ENCODE measurements around the gene ZBP1. TPM values are rescaled to one million over a fixed set of nuclear protein-coding genes. Genes with fewer than 3 reads are reported as not detected.

The ZBP1 gene
- total and polyA plus RNA-seq, 10 of the 15 experiments (the other 5 are each of a cell fraction or from before 2014, with no cell fraction given), result 0.93 to 10.6 (median 4.8) TPM

DNA sequence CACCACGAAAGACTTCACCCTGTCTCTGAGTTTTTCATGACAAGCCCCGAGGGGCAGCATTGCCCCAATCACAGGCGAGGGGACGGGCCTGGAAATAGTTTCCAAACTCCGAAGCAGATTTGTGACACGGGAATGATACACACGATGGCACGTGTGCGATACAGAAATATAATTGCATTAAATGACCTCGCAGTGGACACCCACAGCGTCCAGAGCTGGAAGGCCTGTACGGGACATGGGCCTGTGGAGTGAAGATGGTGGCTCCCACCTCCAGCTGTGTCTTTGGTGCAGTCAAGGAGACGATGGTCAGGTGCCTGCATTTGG, 46.6 kb upstream of the ZBP1 start:
- RAD21 ChIA-PET (ENCODE audit: unreplicated experiment), result no interaction called here
- H3K9ac ChIP-seq (ENCODE audit: control insufficient read depth, insufficient read depth, low read length), result no peak overlapping the region
- in situ Hi-C loops (cut with MboI) (no loop called here), intact Hi-C loops (cut with micrococcal nuclease; ENCODE audit: unreplicated experiment) (no loop called here)
- no peaks in the 10 kb centered on the region for H3K36me3 ChIP-seq (ENCODE audit: control insufficient read depth in 2 of 2, insufficient read depth in 2 of 2, low read length in 1 of 2)
- no TSS peak for BruUV-seq (replicated peaks)
- CTCF ChIA-PET, result no interaction called here
- H3K4me1 ChIP-seq (ENCODE audit: control insufficient read depth, insufficient read depth, low read length), result no peaks in the 10 kb centered on the region
- SMC1A ChIA-PET (ENCODE audit: uncharacterized antibody, unreplicated experiment), result no interaction called here
- no peak overlapping the region for H3K4me2 ChIP-seq (ENCODE audit: control insufficient read depth, insufficient read depth)
- 47% methylated on average over 13 of the region's 13 CpGs for WGBS (ENCODE audit: insufficient coverage, insufficient replicate concordance, low lambda C conversion rate, missing lambda C conversion rate)
- H2AFZ ChIP-seq (ENCODE audit: control insufficient read depth, low read depth, low read length), result no peak overlapping the region
- H3K79me2 ChIP-seq (ENCODE audit: control insufficient read depth, insufficient read depth, low read length), result no peaks in the 10 kb centered on the region
- no peak overlapping the region for H3K4me3 ChIP-seq
- H3K27me3 ChIP-seq (replicated peaks in 1 of 2; ENCODE audit: control insufficient read depth in 2 of 2, insufficient read depth in 2 of 2, low read length in 1 of 2), result peaks cover 0 to 1% of the 10 kb centered on the region in 2 experiments; a peak in 1 of 4 replicates
- H3K9me3 ChIP-seq (replicated peaks; ENCODE audit: control insufficient read depth, insufficient read depth, low read length), result no peaks in the 10 kb centered on the region
- H4K20me1 ChIP-seq (ENCODE audit: control insufficient read depth, insufficient read depth), result no peaks in the 10 kb centered on the region
- H3K27ac ChIP-seq (ENCODE audit: control insufficient read depth, insufficient read depth), result no peak overlapping the region
- FAIRE-seq, result no peak
- TF ChIP-seq SPI1 (IDR thresholded peaks at IDR 0.05; ENCODE audit: borderline replicate concordance, insufficient read depth, low read depth, low read length), result no peak
- TF ChIP-seq SKIL (IDR thresholded peaks at IDR 0.05; ENCODE audit: low read depth, poor library complexity, severe bottlenecking), result no peak
- no peak for TF ChIP-seq CHD4 (IDR thresholded peaks at IDR 0.05)
- no peak for TF ChIP-seq ZNF24 (IDR thresholded peaks at IDR 0.05)
- TF ChIP-seq REST (IDR thresholded peaks at IDR 0.05; ENCODE audit: low read depth, low read length), result no peak
- POLR2A ChIA-PET, result no interaction called here
- ATAC-seq, result no peak
- no peak for DNase-seq (ENCODE audit: low read depth, low spot score)
